Gastroesophageal sphincter (tissue), 3 donors: ENCODE data around the gene PDIA5.

Source experiments
- CTCF ChIP-seq, 4 experiments: fragments of 200-600 bp in 2 of 4; fragments of 450-650 bp in 2 of 4; sonication (generic) in 1 of 4; IDR thresholded peaks; one replicate each; pipeline ENCODE4 v1.5.1; 2017 to 2019; ENCODE audit warnings: antibody characterized with exemption in 4 of 4, mild to moderate bottlenecking in 2 of 4, moderate library complexity in 2 of 4
- EP300 ChIP-seq: sonication (generic); formaldehyde crosslinking; IDR thresholded peaks from one replicate; pipeline ENCODE4 v1.6.1; 2017; ENCODE audit warnings: antibody characterized with exemption, mild to moderate bottlenecking
- POLR2A ChIP-seq, 2 donors: fragments of 450-650 bp; IDR thresholded peaks; one replicate each; pipeline ENCODE4 v1.6.1; 2017; ENCODE audit warnings: antibody characterized with exemption in 2 of 2, mild to moderate bottlenecking in 2 of 2, moderate library complexity in 1 of 2
- POLR2AphosphoS5 ChIP-seq: sonication (generic); formaldehyde crosslinking; IDR thresholded peaks from one replicate; pipeline ENCODE4 v1.6.1; 2017; ENCODE audit warnings: antibody characterized with exemption

- no peak for TF ChIP-seq CTCF (IDR thresholded peaks at IDR 0.05)
- no peak for TF ChIP-seq POLR2AphosphoS5
- TF ChIP-seq POLR2A (IDR thresholded peaks at IDR 0.05): no peak
- no peak for TF ChIP-seq EP300
Measured at GRCh38 chr3:123169492-123169929, 102.7 kb downstream of the PDIA5 start.
